Chondrocyte (in vitro differentiated cells): ENCODE measurements around the gene NAV2. TPM values are rescaled to one million over a fixed set of nuclear protein-coding genes. Genes with fewer than 3 reads are reported as not detected.

Experiments
- DNase-seq: peaks from one replicate; pipeline ENCODE4 v3.0.0; 2021; ENCODE audit warnings: mixed read lengths, low spot score
- H3K27ac Mint-ChIP-seq: one replicate; pipeline ENCODE4 v1.8.0; 2021; ENCODE audit warnings: mild to moderate bottlenecking, moderate library complexity, mixed read lengths; ENCODE audit not compliant: unreplicated experiment
- H3K27me3 Mint-ChIP-seq: 2 replicates; pipeline ENCODE4 v1.8.0; 2021; ENCODE audit warnings: low read depth, mixed read lengths
- H3K36me3 Mint-ChIP-seq: 2 replicates; pipeline ENCODE4 v1.8.0; 2021; ENCODE audit warnings: low read depth, mixed read lengths
- H3K4me1 Mint-ChIP-seq: 2 replicates; pipeline ENCODE4 v1.8.0; 2021; ENCODE audit warnings: low read depth, mild to moderate bottlenecking, mixed read lengths
- H3K4me3 Mint-ChIP-seq: one replicate; pipeline ENCODE4 v1.8.0; 2021; ENCODE audit warnings: mild to moderate bottlenecking, moderate library complexity, mixed read lengths; ENCODE audit not compliant: unreplicated experiment
- H3K9me3 Mint-ChIP-seq: 2 replicates; pipeline ENCODE4 v1.8.0; 2021; ENCODE audit warnings: low read depth, mixed read lengths
- total RNA-seq: library from RNA; stranded (reverse); gene quantifications from 3 replicates; pipeline ENCODE4 v1.2.1, GENCODE V29; 2021
- TF ChIP-seq, protein P1 (sequence below): fragments of 200-600 bp; sonication (generic); IDR thresholded peaks from 2 replicates; pipeline ENCODE4 v1.5.0; 2021; ENCODE audit warnings: antibody characterized with exemption, mild to moderate bottlenecking, moderate library complexity

NAV2 gene
- total RNA-seq, 1 donor from 2014 or later: 87.0 TPM

GRCh38 chr11:20032127-20032526 lies 319.5 kb downstream of the NAV2 start:
- peaks cover 6% of the 10 kb centered on the region for H3K36me3 Mint-ChIP-seq
- no peak for DNase-seq
- H3K27ac Mint-ChIP-seq: peak overlapping the region; percentile 96
- peaks cover 97% of the 10 kb centered on the region for H3K4me1 Mint-ChIP-seq
- H3K4me3 Mint-ChIP-seq: peak overlapping the region; percentile 39
- TF ChIP-seq, protein P1, sequence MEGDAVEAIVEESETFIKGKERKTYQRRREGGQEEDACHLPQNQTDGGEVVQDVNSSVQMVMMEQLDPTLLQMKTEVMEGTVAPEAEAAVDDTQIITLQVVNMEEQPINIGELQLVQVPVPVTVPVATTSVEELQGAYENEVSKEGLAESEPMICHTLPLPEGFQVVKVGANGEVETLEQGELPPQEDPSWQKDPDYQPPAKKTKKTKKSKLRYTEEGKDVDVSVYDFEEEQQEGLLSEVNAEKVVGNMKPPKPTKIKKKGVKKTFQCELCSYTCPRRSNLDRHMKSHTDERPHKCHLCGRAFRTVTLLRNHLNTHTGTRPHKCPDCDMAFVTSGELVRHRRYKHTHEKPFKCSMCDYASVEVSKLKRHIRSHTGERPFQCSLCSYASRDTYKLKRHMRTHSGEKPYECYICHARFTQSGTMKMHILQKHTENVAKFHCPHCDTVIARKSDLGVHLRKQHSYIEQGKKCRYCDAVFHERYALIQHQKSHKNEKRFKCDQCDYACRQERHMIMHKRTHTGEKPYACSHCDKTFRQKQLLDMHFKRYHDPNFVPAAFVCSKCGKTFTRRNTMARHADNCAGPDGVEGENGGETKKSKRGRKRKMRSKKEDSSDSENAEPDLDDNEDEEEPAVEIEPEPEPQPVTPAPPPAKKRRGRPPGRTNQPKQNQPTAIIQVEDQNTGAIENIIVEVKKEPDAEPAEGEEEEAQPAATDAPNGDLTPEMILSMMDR: no peak
- no peaks in the 10 kb centered on the region for H3K9me3 Mint-ChIP-seq
- H3K27me3 Mint-ChIP-seq: no peaks in the 10 kb centered on the region

GRCh38 chr11:20032577-20033260 lies 320.1 kb downstream of the NAV2 start:
- H3K4me3 Mint-ChIP-seq: peak overlapping the region; percentile 39
- peaks cover 9% of the 10 kb centered on the region for H3K36me3 Mint-ChIP-seq
- no peaks in the 10 kb centered on the region for H3K27me3 Mint-ChIP-seq
- peak overlapping the region; percentile 96 for H3K27ac Mint-ChIP-seq
- TF ChIP-seq, protein P1: no peak
- no peak for DNase-seq
- H3K9me3 Mint-ChIP-seq: no peaks in the 10 kb centered on the region
- peaks cover 97% of the 10 kb centered on the region for H3K4me1 Mint-ChIP-seq

DNA sequence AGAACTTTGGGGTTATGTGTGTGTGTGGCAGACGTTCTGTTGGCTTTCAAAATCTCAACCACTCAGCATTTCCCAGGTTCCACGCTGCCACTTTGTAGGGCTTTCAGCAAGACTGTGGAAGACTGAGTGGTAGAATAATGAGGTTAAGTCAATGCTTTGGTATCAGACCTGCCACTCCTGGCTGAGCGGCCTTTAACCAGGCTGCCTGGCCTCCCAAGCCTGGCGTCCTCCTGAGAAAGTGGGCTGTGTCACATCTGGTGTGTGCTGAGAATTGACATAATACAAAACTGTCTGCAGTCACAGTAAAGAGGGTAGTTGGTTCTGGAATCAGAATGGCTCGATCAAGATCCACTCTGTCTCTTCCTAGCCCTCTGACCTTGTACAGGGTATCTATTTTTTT lies 321.2 kb downstream of the NAV2 start:
- peaks cover 16% of the 10 kb centered on the region for H3K36me3 Mint-ChIP-seq
- no peaks in the 10 kb centered on the region for H3K27me3 Mint-ChIP-seq
- peak overlapping the region; percentile 96 for H3K27ac Mint-ChIP-seq
- no peak overlapping the region for H3K4me3 Mint-ChIP-seq
- DNase-seq: no peak
- H3K4me1 Mint-ChIP-seq: peaks cover 95% of the 10 kb centered on the region
- H3K9me3 Mint-ChIP-seq: no peaks in the 10 kb centered on the region
- TF ChIP-seq, protein P1: no peak

DNA sequence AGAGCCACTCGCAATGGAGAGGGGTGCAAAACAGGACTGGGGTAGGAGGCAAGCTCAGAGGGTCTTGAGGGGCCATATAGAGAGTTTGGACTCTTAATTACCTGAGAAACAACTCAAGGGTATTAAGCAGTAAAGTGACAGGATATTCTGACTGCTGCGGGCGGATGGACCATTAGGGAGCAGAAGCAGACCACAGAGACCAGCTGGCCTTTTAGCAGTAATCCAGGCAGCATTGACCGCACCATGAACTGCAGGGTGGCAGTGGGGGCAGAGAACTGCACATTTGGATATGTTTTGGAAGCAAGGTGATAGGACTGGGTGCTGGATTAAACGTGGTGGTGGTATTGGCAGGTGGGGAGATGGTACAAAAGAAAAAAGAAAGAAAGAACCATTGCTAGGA lies 322.3 kb downstream of the NAV2 start:
- peaks cover 24% of the 10 kb centered on the region for H3K36me3 Mint-ChIP-seq
- no peak for DNase-seq
- TF ChIP-seq, protein P1: no peak
- no peaks in the 10 kb centered on the region for H3K27me3 Mint-ChIP-seq
- H3K27ac Mint-ChIP-seq: peak overlapping the region; percentile 91
- H3K9me3 Mint-ChIP-seq: no peaks in the 10 kb centered on the region
- no peak overlapping the region for H3K4me3 Mint-ChIP-seq
- peaks cover 85% of the 10 kb centered on the region for H3K4me1 Mint-ChIP-seq

DNA sequence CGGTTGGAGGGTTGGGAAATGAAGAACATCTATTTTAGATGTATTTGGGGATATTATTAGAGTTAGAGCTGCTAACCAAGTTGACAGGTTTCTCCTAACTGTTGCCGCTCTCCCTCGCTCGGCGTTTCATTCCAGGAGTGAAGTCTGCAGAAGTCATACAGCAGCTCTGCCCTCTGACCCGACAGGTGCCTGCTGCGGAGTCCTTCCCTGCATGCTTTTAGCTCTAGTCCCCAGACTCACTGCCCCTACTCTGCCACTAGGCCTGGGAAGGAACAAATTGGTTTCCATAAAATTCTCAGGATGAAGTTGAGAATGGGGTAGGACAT lies 322.7 kb downstream of the NAV2 start:
- TF ChIP-seq, protein P1: no peak
- Mint-ChIP-seq H3K27ac (peak overlapping the region; percentile 91), H3K36me3 (peaks cover 28% of the 10 kb centered on the region), H3K4me3 (peak overlapping the region; percentile 29), H3K9me3 (no peaks in the 10 kb centered on the region), H3K27me3 (no peaks in the 10 kb centered on the region), H3K4me1 (peaks cover 87% of the 10 kb centered on the region)
- no peak for DNase-seq
